HG03175 (cell line): ENCODE results near the gene ZFP69.
A peak's percentile ranks its signal among the peaks of the same experiment; 100 is the strongest.
"Not testable (repeated sequence)": the region's sequence is repeated elsewhere in the genome, so short reads cannot be mapped to it uniquely, and the experiment has no call there.

Source experiments
- ATAC-seq: cut with Tn5 transposase; IDR thresholded peaks from one replicate; pipeline ENCODE4 v1.9.1; 2021; ENCODE audit warnings: mild to moderate bottlenecking, moderate library complexity; ENCODE audit not compliant: unreplicated experiment

Gene ZFP69

GRCh38 chr1:40476924-40477677, at the start of gene ZFP69:
Gene ZFP69 (plus strand): TSS chr1:40477290. CDS start chr1:40479362, 2,072 bp downstream.
- peak; percentile 89 for ATAC-seq

GRCh38 chr1:40431385-40431784, 45.7 kb upstream of the ZFP69 start:
- no peak for ATAC-seq

DNA sequence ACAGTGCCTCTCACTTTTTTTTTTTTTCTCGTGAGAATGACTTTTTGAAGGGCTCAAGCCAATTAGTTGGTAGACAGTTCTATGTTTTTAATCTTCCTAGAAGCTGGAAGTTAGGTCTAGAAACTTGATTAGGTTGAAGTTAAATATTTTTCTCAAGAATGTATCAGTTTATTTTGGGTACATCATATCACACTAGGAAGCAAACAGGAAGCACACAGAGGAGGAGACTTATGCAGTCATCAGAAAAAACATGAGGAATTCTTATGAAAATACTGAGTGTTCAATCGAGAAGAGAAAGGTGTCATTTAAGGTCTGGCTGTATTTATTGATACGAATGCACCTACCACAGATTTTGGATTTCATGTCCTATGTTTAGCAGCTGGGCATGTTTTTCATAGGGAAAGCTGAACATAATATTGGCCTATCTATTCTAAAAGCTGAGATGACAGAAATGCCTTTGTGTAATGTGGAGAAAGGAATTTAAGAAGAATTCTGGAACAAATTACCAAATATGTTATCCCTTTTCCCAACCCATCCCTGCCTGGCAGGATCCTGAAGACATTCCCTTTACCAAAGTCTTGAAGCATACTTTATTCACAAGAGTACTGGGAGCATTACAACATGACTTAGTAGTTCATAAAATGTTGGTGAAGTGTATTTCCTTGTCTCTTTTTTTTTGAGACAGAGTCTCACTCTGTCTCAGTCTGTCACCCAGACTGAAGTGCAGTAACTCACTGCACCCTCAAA, 44.3 kb upstream of the ZFP69 start:
- no peak for ATAC-seq

DNA sequence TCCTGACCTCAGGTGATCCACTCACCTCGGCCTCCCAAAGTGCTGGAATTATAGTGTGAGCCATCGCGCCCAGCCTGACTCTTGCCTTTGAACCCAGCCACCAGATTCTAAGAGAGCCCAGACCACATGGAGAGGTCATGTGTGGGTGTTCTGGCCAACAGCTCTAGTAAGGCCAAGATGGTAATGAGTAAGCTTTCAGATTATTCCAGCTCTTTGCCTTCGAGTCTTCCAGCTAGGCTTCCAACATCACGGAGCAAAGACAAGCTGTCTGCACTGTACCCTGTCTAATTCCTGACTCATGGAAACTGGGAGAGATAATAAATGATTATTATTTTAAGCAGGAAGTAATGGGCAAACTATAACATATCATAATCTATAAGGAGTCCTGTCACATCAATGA, 41.6 kb upstream of the ZFP69 start:
- ATAC-seq, result no peak

- no peak for ATAC-seq
Observed at GRCh38 chr1:40435876-40436275, 41.2 kb upstream of the ZFP69 start.

DNA sequence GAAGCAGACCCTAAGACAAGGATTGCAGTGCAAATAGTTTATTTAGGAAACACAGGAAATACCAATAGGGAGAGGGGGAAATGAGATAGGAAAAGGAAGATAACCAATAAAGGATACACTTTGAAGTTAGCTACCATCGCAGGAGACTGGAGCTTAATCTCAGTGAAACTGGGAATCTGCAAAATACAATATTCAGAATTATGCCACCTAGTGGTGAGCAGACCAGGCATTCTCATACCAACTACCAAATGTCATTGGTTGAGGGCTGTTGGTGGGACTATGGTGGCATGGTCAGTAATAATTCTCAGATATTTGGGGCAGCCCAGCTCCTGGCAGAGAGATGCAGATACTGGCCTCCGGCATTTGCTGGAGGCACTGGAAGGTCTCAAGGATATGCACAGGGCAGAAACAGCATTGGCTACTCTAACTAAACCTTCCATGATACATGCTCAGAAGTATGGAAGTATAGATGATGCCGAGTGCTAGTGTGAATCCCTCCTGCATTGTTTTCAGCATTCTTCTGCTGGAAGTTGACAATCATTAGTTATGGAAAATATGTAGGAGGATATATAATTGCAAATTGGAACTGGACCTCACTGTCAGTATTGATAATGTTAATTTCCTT, 38.6 kb upstream of the ZFP69 start:
- no peak for ATAC-seq

DNA sequence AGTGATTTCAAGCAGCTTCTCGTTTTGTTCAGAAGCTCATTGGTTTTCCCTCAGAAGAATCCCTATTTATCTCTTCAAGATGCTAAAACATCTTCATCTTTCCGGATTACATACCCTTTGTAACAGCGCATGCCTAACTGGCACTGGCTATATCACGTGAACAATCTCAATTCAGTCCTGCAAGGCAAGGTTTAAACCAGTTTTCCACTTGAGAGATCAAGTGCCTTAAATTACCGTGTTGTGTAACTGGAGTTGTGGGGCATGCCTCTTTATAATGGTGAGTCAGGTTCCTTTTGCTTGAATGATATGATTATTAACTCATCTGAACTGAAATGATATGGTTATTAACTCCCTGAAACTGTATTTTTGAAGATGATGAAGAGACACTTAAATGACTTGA, 37.8 kb upstream of the ZFP69 start:
- ATAC-seq, result no peak

DNA sequence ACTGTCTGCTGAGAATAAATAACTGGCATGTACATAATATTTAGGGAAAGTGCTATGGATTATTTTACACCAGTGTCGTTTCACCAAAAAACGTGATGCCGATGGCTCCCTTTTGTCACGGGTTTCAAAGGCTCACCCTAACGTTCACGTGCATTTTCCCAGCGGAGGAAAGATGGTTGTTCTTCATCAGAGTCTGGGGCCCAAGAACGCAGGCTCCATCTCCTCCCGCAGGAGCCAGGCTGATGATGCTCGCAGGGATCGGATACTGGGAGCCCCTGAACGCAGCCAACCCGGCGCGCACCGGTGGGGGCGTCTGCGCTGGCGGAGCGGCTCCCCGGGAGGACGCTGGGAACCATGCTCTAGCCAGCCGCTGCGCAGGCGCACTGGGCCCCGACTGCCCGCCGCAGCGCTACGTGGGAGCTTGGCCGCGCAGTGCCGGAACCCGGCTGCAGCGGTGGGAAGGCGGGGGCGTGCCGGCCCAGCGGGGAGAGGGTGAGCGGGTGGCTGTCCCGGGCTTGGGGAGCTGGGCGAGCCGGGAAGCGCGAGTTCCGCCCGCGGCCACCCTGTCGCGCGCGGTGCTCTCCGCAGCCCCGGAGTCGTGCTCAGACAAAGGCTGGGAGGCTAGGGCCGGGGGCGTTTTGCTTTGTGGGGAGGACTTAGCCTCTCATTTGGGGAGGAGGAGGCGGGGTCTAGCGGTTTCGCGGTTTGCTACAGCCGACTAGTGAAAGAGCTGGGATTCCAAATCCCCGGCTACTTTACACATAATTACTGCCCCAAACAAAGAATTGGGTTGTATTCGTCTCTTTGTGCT, 27.2 kb upstream of the ZFP69 start, which contains the start of gene ZFP69B:
ZFP69B (plus strand) TSS at position 793 of the 811 bp plus-strand sequence. CDS start 486 bp downstream, outside the sequence.
- ATAC-seq, result peak; percentile 85

DNA sequence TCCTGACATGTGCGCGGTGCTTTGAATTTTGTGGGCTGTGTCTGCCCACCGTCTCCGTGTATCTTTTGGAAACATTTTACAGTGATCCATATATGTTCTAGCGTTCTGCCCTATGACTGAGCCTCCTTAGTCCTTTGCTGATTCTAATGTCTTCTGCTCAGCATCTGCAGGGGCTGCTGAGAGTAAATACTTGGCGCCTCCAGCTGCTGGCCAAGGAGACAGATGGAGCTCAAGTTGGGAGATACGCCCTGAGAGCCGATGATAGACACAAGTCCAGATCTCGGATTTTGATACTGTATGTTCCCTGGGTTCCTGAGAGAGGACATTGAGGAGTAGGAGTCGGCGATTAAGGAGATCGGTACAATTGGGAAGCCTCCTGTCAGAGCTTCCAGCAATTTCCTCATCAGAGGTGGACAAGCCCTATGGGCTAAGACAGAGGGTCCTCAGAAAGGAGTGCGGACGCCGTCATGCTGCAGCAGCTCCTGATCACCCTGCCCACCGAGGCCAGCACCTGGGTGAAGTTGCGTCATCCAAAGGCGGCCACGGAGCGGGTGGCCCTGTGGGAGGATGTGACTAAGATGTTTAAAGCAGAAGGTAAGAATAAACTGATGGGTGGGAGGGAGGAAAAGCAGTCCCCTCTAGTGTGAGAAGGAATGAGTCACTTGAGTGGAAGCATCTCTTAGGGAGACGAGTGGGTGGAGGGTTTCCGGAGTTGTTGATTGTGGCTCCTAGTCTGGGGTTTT, 26.4 kb upstream of the ZFP69 start:
- peak; percentile 36 for ATAC-seq

- ATAC-seq, result no peak
Observed at GRCh38 chr1:40451238-40451585, 25.9 kb upstream of the ZFP69 start.

DNA sequence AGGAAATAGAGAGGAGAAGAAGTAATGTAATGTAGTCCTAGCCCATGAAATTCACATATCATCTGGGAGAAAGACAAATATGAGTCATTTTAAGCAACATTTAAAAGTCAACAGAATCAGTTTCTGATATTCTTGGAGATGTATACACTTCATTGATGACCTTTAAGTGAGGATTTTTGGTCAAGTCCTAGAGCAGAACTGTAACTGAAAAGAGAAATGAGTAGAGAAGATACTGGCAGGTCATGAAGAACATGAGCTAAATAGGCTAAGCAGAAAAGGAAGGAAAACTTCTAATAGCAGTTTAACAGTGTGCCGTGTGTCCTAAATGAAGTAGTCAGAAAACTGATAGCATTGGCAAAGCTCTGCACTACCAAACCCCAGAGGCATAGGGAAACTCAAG, 22.2 kb upstream of the ZFP69 start:
- ATAC-seq, result no peak

DNA sequence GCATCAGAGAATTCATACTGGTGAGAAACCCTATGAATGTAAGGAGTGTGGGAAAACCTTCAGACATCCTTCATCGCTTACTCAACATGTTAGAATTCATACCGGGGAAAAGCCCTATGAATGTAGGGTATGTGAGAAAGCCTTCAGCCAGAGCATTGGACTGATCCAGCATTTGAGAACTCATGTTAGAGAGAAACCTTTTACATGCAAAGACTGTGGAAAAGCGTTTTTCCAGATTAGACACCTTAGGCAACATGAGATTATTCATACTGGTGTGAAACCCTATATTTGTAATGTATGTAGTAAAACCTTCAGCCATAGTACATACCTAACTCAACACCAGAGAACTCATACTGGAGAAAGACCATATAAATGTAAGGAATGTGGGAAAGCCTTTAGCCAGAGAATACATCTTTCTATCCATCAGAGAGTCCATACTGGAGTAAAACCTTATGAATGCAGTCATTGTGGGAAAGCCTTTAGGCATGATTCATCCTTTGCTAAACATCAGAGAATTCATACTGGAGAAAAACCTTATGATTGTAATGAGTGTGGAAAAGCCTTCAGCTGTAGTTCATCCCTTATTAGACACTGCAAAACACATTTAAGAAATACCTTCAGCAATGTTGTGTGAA, 14.0 kb upstream of the ZFP69 start:
- no peak for ATAC-seq

- no peak for ATAC-seq
Observed at GRCh38 chr1:40469327-40469726, 7.8 kb upstream of the ZFP69 start.

GRCh38 chr1:40475268-40475667, 1.8 kb upstream of the ZFP69 start:
- ATAC-seq, result no peak

- ATAC-seq, result peak; percentile 25
Observed at GRCh38 chr1:40477678-40478053, 576 bp downstream of the ZFP69 start.

DNA sequence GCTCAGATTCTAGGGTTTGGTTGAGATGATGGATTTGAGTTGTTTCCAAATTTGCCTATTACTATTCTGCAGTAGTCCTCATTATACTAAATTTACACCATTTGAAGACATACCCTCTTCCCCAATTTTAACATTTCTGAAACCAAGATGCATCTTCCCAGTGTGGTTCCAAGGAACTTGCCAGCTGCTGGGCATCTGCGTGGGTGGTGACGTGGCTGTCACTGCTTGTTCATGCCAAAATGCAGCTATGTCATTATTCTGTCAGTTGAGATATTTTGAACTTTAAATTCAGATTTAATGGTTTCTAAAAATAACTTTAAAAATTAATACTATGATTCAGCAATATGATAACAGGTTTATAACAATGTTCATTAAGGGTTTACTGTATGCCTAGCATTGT, 1.2 kb downstream of the ZFP69 start:
- no peak for ATAC-seq

GRCh38 chr1:40479156-40479555, 2.1 kb downstream of the ZFP69 start:
- ATAC-seq, result no peak

GRCh38 chr1:40495315-40495903, 18.3 kb downstream of the ZFP69 start:
- ATAC-seq, result no peak

GRCh38 chr1:40502651-40503050, 25.6 kb downstream of the ZFP69 start:
- not testable (repeated sequence) for ATAC-seq

GRCh38 chr1:40507973-40508372, 30.9 kb downstream of the ZFP69 start:
- no peak for ATAC-seq
